ENCODE data around the gene PXMP4.
"Not testable (repeated sequence)": the region's sequence is repeated elsewhere in the genome, so short reads cannot be mapped to it uniquely, and the experiment has no call there.

- not testable (repeated sequence) for TF ChIP-seq CTCF (conservative IDR thresholded peaks at IDR 0.05); EZH2 (IDR thresholded peaks at IDR 0.05; ENCODE audit: low read depth)
Observed at GRCh38 chr20:33698966-33699365, 21.1 kb downstream of the PXMP4 start.

All from PC-9 (cell line).